Left kidney (tissue), 2 donors: ENCODE measurements around the gene FNBP1. TPM values are rescaled to one million over a fixed set of nuclear protein-coding genes. Genes with fewer than 3 reads are reported as not detected.

Source experiments
- DNase-seq: peaks from one replicate; pipeline ENCODE4 v3.0.0-alpha.2; 2013
- polyA plus RNA-seq: library from polyadenylated mRNA; unstranded; fragments of 120-200 nt; gene quantifications from one replicate; pipeline ENCODE4 v1.2.1, GENCODE V29; 2013; ENCODE audit not compliant: insufficient read length

Gene FNBP1
- polyA plus RNA-seq, 1 donor = 57.8 TPM

DNA sequence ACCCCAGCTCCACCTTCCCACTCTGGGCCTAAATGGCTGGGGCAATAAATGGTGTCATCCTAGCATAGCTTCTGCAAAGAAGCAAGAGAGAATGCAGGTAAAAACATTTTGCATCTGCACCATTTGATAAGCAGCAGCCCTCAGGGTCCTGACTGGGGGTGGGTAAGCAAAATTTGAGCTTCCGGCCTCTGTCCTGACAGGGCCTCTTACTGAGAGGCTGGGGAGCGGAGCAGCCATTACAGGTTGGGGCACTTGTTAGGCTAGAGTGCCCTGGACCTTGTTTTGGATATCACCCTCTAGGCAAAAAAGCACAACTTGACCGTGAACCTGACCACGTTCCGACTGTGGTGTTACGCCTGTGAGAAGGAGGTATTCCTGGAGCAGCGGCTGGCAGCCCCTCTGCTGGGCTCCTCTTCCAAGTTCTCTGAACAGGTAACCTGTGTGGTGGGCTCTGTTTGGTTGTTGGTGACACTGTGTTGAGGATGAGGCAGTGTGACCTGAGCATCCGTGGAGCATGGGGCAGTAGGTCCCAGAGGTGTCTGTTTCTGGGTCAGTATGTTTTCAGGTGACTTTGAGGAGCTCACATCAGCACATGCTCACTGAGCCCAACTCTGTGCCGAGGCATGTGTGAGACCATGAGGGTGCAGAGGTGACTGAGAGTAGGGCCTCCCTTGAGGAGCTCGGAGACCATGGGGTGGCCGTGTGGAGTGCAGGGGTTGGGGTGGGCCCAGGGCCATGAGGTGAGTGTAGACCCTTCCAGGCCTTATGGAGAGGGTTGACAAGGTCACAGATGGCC, 184.6 kb downstream of the FNBP1 start:
- no peak for DNase-seq

DNA sequence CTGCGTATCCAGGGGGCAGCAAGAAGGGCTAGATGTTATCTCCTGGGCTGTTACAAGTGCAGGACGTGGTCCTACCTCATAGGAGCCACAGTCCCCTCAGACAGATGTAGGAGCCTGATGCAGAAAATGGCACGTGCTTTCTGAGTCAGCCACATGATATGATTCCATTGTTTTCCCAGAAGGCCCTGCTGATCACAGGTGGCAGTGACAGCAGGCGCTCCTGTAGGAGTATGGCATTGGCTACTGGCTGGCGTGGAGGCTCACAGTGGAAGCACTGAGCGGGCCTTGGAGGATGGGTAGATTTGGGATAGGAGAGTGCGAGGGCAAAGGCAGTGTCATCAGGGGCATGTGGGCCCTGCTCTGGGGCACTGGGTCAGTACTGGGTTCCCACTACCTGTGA, 185.8 kb downstream of the FNBP1 start:
- DNase-seq = no peak

DNA sequence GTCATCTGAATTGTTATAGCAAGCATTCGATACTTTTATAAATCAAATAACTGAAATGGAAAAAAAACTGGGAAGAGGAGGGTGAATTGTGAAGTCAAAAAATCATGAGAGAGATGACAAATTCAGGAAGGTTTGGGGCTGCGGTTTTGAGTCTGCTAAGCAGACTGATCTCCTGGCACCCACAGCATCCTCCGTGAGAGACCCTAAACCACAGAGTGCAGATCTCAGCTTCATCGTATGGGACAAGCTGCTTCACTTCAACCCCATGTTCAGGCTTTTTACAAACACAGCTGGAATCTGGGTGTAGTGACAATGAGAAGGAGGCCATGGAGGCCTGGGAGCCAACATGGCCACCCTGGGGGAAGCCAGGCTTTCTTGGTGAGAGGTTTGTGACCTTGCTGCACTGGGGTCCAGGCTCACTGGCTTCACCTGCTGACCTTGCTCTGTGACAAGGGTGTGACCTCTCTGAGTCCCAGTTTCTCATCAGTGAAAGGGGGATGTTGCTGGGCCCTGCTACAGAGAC, 188.3 kb downstream of the FNBP1 start:
- no peak for DNase-seq

DNA sequence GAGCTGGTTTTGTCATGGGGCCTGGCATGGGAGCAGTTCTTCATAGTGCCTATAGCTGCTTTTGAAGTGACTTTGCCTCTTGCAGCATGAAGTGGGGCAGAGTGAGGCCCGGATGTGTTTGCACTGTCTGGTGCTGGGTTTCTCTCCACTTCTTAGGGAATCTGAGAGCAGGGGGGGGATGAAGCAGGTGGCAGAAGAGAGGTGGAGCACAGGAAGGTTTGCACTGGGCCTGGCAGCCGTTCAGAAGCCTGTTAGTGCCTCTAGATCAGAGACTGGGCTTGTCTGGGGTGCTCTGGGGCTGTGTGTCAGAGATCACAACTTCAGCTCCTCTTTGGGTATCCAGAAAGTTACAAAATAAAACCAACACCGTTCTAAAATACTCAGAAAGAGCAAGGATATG, 189.4 kb downstream of the FNBP1 start:
- no peak for DNase-seq

- DNase-seq = no peak
Measured at GRCh38 chr9:129852579-129852978, 190.4 kb downstream of the FNBP1 start.

- no peak for DNase-seq
Measured at GRCh38 chr9:129851821-129852220, 191.2 kb downstream of the FNBP1 start.

DNA sequence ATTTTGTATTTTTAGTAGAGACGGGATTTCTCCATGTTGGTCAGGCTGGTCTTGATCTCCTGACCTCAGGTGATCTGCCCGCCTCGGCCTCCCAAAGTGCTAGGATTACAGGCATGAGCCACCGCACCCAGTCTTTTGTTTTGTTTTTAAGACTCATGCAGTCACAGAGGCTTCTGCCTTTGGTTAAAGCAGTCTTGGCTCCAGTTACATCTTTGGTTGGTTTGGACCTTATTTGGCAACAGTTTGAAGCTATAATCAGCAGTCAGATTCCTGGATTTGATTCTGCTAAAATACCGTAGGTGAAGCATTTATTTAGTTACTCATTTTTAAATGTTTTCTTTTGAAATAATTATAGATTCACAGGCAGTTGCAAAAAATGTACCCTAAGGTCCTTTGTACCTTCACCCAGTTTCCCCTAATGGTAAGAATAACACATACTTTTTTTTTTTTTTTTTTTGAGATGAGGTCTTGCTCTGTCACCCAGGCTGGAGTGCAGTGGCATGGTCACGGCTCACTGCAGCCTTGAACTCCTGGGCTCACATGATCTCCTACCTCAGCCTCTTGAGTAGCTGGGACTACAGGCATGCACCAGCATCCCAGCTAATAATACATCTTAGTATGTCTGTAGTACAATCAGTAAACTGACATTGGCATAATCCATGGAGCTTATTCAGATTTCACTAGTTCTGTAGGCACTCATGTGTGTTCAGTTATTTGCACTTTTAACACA, 192.0 kb downstream of the FNBP1 start:
- DNase-seq = no peak

- DNase-seq = no peak
Measured at GRCh38 chr9:129849901-129850300, 193.1 kb downstream of the FNBP1 start.

GRCh38 chr9:129848712-129849441, 194.1 kb downstream of the FNBP1 start:
- no peak for DNase-seq

GRCh38 chr9:129845373-129845772, 197.6 kb downstream of the FNBP1 start:
- no peak for DNase-seq

GRCh38 chr9:129841071-129841470, 201.9 kb downstream of the FNBP1 start:
- DNase-seq = no peak

GRCh38 chr9:129840034-129840433, 203.0 kb downstream of the FNBP1 start:
- DNase-seq = no peak

DNA sequence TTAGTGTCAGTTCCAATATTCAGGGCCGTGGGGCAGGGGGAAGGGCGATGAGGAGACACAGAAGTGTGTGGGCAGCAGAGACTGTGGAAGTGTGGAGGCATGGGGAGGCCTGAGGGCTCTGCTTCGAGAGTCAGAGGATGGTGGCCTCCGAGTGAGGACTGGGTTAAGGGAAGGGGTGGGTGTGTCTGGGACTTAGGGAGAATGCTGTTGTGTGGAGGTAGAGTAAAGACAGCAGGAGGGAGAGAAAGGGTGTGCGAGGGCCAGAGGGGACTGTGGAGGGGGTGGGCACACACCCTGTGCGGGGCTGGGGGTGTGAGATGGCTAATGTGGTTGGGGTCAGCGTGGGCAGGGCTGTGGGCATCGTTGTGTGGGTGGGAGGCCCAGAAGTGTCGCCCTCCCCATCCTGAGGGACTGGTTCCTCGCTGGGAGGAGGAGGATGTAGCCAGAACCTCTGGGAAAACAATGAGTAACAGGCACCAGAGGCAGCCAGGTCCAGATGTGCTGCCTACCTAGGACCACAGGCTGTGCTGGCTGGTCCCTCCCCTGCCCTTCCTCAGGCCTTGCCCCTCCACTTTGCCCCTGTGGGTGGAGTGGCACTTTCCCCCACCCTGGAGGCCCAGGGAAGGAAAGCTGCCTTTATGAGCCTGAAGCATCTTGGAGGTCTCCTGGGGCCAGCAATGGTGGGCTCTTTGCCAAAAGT, 203.5 kb downstream of the FNBP1 start:
- DNase-seq = no peak

DNA sequence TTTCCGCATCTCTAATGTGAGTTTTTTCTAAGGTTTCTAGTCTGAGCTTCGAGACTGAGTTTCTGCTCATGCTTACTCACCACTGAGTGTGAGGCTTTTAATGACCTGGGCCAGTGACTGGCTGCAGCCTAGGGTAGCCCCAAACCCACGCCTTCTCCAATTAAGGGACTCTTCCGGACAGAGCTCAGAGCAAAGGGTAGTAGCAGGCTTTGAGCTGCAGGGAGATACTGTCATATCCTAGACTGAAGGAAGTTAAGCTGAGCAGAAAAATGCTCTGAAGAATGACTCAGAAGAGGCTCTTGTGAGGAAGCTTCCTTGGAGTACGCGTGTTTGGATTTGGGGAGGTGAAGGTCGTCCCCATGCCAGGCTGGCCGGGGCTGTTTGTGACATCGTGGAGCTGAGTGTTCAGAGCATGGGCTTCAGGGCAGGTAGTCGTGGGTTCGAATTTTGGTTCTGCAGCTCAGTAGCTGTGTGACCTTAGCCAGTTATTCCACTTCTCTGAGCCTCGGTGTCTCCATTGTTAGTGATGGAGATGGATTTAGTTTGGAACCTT, 204.2 kb downstream of the FNBP1 start:
- no peak for DNase-seq

Other genes starting within 250 kb of the FNBP1 start
- gene TOR1B, start 240.0 kb downstream of the FNBP1 start, polyA plus RNA-seq = 21.8 TPM
- gene TOR1A, start 219.1 kb downstream of the FNBP1 start, polyA plus RNA-seq = 46.4 TPM
- 79.5 TPM for gene C9orf78, start 207.9 kb downstream of the FNBP1 start, polyA plus RNA-seq
- 18.3 TPM for gene USP20, start 207.7 kb downstream of the FNBP1 start, polyA plus RNA-seq
- gene GPR107, start 10.7 kb upstream of the FNBP1 start, polyA plus RNA-seq = 65.3 TPM
- gene NCS1, start 129.2 kb upstream of the FNBP1 start, polyA plus RNA-seq = 24.2 TPM
- 0.98 TPM for gene HMCN2, start 222.6 kb upstream of the FNBP1 start, polyA plus RNA-seq